Activated gamma-delta T cell treated with Interleukin-2 at 50 U/mL for 16 hours (primary cell): ENCODE results near the gene NEK7.

ENCODE experiments used
- DNase-seq: peaks from one replicate; pipeline ENCODE4 v3.0.0-alpha.2; 2020

NEK7 gene

DNA sequence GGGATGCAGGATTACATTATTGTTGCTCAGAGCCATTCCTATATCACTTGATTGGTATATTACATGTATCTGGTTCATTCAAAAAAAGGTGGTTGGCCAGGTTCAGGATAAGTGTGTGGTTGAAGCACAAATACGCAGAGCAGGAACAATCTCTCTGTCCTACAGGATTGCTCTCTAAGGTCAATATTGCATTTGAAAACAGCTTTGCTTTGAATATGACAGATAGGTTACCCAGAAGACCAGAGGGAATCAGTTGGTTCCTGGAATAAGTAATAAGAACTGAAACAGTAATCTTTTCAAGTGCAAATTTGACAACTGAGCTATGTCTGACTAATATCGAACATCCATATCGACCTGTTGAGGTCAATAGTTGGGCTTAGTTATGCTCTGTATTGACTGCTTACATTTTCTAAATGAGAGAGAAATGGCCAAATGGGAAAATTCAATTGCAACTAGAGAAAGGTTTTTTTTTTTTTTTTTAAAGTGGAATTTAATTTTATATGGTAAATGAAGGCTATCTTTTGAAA, 206.9 kb downstream of the NEK7 start:
- DNase-seq = no peak

DNA sequence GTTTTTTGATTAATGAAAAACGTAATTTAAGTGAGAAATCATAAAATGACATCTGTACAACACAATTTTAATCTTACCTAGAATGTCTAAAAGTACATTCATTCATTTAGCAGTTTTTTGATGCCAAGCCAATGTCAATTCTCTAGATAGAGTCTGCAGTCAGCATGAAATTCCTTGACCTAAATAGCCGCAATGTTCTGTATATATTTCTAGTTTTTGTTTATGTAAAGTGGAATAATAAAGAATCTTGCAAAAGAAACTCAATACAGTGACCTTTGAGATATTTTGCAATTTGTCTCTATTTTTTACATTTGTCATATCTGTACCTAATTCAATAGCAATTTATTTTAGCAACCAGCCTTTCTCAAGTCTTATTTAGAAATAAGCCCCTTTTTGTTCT, 207.7 kb downstream of the NEK7 start:
- no peak for DNase-seq

DNA sequence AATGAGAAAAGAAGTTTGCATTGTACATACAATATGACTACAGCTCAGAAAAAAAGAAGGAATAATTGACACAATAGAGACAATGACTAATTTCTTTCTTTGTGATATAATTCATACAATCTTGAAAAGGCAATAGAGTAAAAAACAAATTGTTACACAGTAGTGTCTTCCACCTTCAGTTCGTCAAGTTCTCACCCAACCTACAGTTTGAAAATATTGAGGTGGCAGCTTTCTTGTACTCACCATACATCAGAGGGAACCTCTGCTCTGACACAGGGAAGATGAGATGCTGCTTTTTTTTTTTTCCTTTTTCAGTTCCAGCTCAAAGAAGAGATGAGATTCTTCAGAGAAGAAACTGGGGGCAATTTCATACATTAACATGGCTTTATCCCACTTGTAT, 210.5 kb downstream of the NEK7 start:
- DNase-seq = no peak

DNA sequence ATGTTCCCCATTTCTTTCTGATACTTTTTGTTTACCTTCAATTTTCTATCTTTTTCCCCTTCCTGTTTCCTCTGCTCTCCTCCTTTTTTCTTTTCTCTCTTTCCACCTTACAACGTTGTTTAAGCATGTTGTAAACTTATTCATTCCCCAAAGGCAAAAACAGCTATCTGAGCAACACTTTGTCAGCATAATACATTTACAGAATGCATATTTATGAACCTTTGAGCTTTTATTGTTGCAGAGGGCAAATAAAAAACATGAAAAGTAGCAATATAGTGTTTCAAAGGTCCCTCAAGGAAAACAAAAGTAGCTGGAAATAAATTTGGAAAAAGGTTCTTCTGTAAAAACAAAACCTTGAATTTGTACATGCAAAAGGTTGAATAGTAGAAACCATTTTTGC, 214.2 kb downstream of the NEK7 start:
- DNase-seq = no peak
